Measurements from ENCODE around the gene FXYD4.

Gene FXYD4

GRCh38 chr10:43407148-43407575 lies 35.7 kb downstream of the FXYD4 start:
- TF ChIP-seq REST (IDR thresholded peaks at IDR 0.05; ENCODE audit: insufficient replicate concordance, low read depth): no peak
- no peak for TF ChIP-seq POLR2AphosphoS5 (IDR thresholded peaks at IDR 0.05; ENCODE audit: low read depth)
- TF ChIP-seq SPI1 (IDR thresholded peaks at IDR 0.05; ENCODE audit: borderline replicate concordance, low read depth): no peak
- TF ChIP-seq GABPA (IDR thresholded peaks at IDR 0.05; ENCODE audit: low read depth): no peak
- TF ChIP-seq CTCF (IDR thresholded peaks at IDR 0.05; ENCODE audit: insufficient read depth, low read length): no peak
- DNase-seq (ENCODE audit: low read depth in 1 of 2, low spot score in 1 of 2): peak in 1 of 2 experiments; percentile 43
- peak overlapping the region; percentile 99 for H3K27ac ChIP-seq (replicated peaks)
- peak overlapping the region; percentile 71 for H3K4me3 ChIP-seq (replicated peaks; ENCODE audit: insufficient read depth, low read length)
- H3K27me3 ChIP-seq (ENCODE audit: insufficient read depth, poor library complexity, severe bottlenecking): no peaks in the 10 kb centered on the region

GRCh38 chr10:43407576-43408330 lies 36.3 kb downstream of the FXYD4 start:
- TF ChIP-seq REST (IDR thresholded peaks at IDR 0.05; ENCODE audit: insufficient replicate concordance, low read depth) (peak; percentile 61), SPI1 (IDR thresholded peaks at IDR 0.05; ENCODE audit: borderline replicate concordance, low read depth) (no peak), POLR2AphosphoS5 (IDR thresholded peaks at IDR 0.05; ENCODE audit: low read depth) (peak; percentile 86), CTCF (IDR thresholded peaks at IDR 0.05; ENCODE audit: insufficient read depth, low read length) (no peak), GABPA (IDR thresholded peaks at IDR 0.05; ENCODE audit: low read depth) (no peak; the same call in 1 of the 2 replicates)
- Histone ChIP-seq H3K4me3 (replicated peaks; ENCODE audit: insufficient read depth, low read length) (peak overlapping the region; percentile 71), H3K27me3 (ENCODE audit: insufficient read depth, poor library complexity, severe bottlenecking) (no peaks in the 10 kb centered on the region), H3K27ac (replicated peaks) (peak overlapping the region; percentile 99)
- peak; percentile 88 to 94 for DNase-seq (ENCODE audit: low read depth in 1 of 2, low spot score in 1 of 2)

GRCh38 chr10:43408331-43408709 lies 36.9 kb downstream of the FXYD4 start:
- no peak for DNase-seq (ENCODE audit: low read depth in 1 of 2, low spot score in 1 of 2)
- Histone ChIP-seq H3K27me3 (ENCODE audit: insufficient read depth, poor library complexity, severe bottlenecking) (no peaks in the 10 kb centered on the region), H3K27ac (replicated peaks) (peak overlapping the region; percentile 99), H3K4me3 (replicated peaks; ENCODE audit: insufficient read depth, low read length) (peak overlapping the region; percentile 71)
- TF ChIP-seq POLR2AphosphoS5 (IDR thresholded peaks at IDR 0.05; ENCODE audit: low read depth) (peak; percentile 7; the same call in 1 of the 2 replicates), REST (IDR thresholded peaks at IDR 0.05; ENCODE audit: insufficient replicate concordance, low read depth) (no peak)
